Hepatocyte (in vitro differentiated cells): ENCODE data around the gene CBX1.

ENCODE experiments used
- EZH2 ChIP-seq: fragments of 200-600 bp; sonication (generic); IDR thresholded peaks from 2 replicates; pipeline ENCODE4 v1.6.1; 2016; ENCODE audit warnings: antibody characterized with exemption, mild to moderate bottlenecking, borderline replicate concordance
- TF ChIP-seq, protein P1 (sequence below): fragments of 200-600 bp; sonication (generic); IDR thresholded peaks from 2 replicates; pipeline ENCODE4 v1.5.1; 2016; ENCODE audit warnings: antibody characterized with exemption, mild to moderate bottlenecking; ENCODE audit not compliant: poor library complexity

DNA sequence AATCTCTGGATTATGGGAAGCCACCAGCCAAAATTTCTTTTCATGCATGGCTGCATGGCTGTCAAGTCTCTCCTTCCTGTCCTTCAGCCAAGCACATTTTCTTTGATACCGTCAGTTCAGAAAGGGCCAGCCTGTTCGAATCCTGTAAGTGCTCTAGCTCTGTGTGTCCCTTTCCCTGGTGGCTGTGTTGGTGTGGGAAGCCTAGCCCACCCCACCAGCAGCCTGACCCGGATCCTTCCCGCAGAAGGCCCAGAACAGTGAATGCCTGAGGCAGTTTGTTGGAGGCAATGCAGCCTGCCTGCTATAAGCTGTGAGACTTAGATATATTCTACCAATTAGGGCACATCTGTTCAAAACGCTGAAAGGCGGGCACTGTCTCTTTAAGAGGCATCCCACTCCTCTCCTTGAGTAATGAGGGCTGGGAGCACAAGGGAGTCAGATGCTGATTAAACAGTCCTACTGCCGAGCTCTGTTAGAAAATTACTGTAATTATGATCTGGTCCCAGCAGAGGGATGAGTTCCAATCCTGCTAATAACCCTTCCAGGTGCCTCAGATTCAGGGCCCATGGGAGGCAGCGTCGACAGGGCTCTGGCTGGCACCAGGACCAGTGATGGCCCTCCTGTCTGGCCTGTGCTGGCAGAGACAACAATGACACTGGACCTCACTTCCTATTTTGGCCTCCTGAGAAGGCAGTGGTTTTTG lies 24.7 kb upstream of the CBX1 start:
- TF ChIP-seq EZH2 = no peak
- TF ChIP-seq, protein P1, sequence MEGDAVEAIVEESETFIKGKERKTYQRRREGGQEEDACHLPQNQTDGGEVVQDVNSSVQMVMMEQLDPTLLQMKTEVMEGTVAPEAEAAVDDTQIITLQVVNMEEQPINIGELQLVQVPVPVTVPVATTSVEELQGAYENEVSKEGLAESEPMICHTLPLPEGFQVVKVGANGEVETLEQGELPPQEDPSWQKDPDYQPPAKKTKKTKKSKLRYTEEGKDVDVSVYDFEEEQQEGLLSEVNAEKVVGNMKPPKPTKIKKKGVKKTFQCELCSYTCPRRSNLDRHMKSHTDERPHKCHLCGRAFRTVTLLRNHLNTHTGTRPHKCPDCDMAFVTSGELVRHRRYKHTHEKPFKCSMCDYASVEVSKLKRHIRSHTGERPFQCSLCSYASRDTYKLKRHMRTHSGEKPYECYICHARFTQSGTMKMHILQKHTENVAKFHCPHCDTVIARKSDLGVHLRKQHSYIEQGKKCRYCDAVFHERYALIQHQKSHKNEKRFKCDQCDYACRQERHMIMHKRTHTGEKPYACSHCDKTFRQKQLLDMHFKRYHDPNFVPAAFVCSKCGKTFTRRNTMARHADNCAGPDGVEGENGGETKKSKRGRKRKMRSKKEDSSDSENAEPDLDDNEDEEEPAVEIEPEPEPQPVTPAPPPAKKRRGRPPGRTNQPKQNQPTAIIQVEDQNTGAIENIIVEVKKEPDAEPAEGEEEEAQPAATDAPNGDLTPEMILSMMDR = no peak
